HEK293 (cell line): ENCODE measurements around the gene PPM1J.

Experiments used
- CTCF ChIA-PET: fragments of 350-600 bp; formaldehyde crosslinking; extraction: SDS; loops from one replicate; lab custom pipeline; 2021; ENCODE audit warnings: antibody characterized with exemption; lab: Yijun Ruan, JAX
- POLR2A ChIA-PET: fragments of 300-600 bp; formaldehyde crosslinking; extraction: SDS; loops from one replicate; lab custom pipeline; 2020; ENCODE audit warnings: antibody characterized with exemption, inconsistent platforms; lab: Yijun Ruan, JAX
- H3K27ac ChIP-seq: fragments of 200-500 bp; sonication (Bioruptor generic); 2 replicates; pipeline ENCODE4 v1.5.1; 2014; ENCODE audit warnings: low read depth, low read length, control low read depth, inconsistent platforms; ENCODE audit errors: extremely low read depth
- H3K36me3 ChIP-seq, 2 experiments: fragments of 200-500 bp in 1 of 2; sonication (Bioruptor generic) in 1 of 2; 1 replicate in 1 of 2; 2 replicates in 1 of 2; pipeline ENCODE4 v1.5.1; 2014 to 2017; ENCODE audit warnings: inconsistent platforms in 2 of 2, low read length in 2 of 2; ENCODE audit not compliant: control insufficient read depth in 2 of 2, insufficient read depth in 1 of 2
- H3K4me1 ChIP-seq: fragments of 200-500 bp; sonication (Bioruptor generic); 2 replicates; pipeline ENCODE4 v1.5.1; 2014; ENCODE audit warnings: mild to moderate bottlenecking, low read length, inconsistent platforms; ENCODE audit not compliant: control insufficient read depth, insufficient read depth
- H3K4me3 ChIP-seq: 2 replicates; pipeline ENCODE4 v1.5.1; 2011; ENCODE audit warnings: low read depth, mild to moderate bottlenecking, control low read depth, low read length, moderate library complexity
- H3K9me3 ChIP-seq: fragments of 200-500 bp; sonication (Bioruptor generic); 2 replicates; pipeline ENCODE4 v1.5.1; 2014; ENCODE audit warnings: low read depth, low read length, inconsistent platforms; ENCODE audit not compliant: control insufficient read depth, insufficient read depth
- BCL11A ChIP-seq: fragments of 450-650 bp; formaldehyde crosslinking; IDR thresholded peaks from 2 replicates; pipeline ENCODE4 v1.5.1; 2016; ENCODE audit warnings: low read depth, missing biosample characterization, missing genetic modification characterization
- GFI1B ChIP-seq: fragments of 450-650 bp; formaldehyde crosslinking; IDR thresholded peaks from 2 replicates; pipeline ENCODE4 v1.5.1; 2016; ENCODE audit warnings: missing biosample characterization, missing genetic modification characterization
- HOXA7 ChIP-seq: sonication (generic); formaldehyde crosslinking; IDR thresholded peaks from 2 replicates; pipeline ENCODE4 v1.8.1; 2022; ENCODE audit warnings: missing genetic modification reagents, borderline replicate concordance
- HOXD13 ChIP-seq: sonication (generic); formaldehyde crosslinking; IDR thresholded peaks from 2 replicates; pipeline ENCODE4 v1.8.0; 2022; ENCODE audit warnings: missing genetic modification reagents, borderline replicate concordance
- KLF7 ChIP-seq: fragments of 450-650 bp; formaldehyde crosslinking; IDR thresholded peaks from 2 replicates; pipeline ENCODE4 v1.5.1; 2016; ENCODE audit warnings: missing biosample characterization, missing genetic modification characterization, borderline replicate concordance
- MYNN ChIP-seq: fragments of 450-650 bp; formaldehyde crosslinking; IDR thresholded peaks from 2 replicates; pipeline ENCODE4 v1.5.1; 2016; ENCODE audit warnings: missing biosample characterization, missing genetic modification characterization, borderline replicate concordance
- MZF1 ChIP-seq: fragments of 450-650 bp; formaldehyde crosslinking; IDR thresholded peaks from 2 replicates; pipeline ENCODE4 v1.5.1; 2017; ENCODE audit warnings: missing biosample characterization, missing genetic modification characterization, borderline replicate concordance
- SP3 ChIP-seq: fragments of 450-650 bp; formaldehyde crosslinking; IDR thresholded peaks from 2 replicates; pipeline ENCODE4 v1.5.1; 2016; ENCODE audit warnings: missing biosample characterization, missing genetic modification characterization
- SP7 ChIP-seq: fragments of 450-650 bp; formaldehyde crosslinking; IDR thresholded peaks from 2 replicates; pipeline ENCODE4 v1.5.1; 2016; ENCODE audit warnings: missing biosample characterization, missing genetic modification characterization
- YY1 ChIP-seq: fragments of 450-650 bp; formaldehyde crosslinking; IDR thresholded peaks from 2 replicates; pipeline ENCODE4 v1.5.1; 2018; ENCODE audit warnings: missing biosample characterization, missing genetic modification characterization
- ZBTB17 ChIP-seq: fragments of 450-650 bp; formaldehyde crosslinking; IDR thresholded peaks from 2 replicates; pipeline ENCODE4 v1.5.1; 2016; ENCODE audit warnings: missing biosample characterization, missing genetic modification characterization
- ZNF133 ChIP-seq: fragments of 450-650 bp; formaldehyde crosslinking; IDR thresholded peaks from 2 replicates; pipeline ENCODE4 v1.5.1; 2016; ENCODE audit warnings: missing biosample characterization, missing genetic modification characterization
- ZNF146 ChIP-seq: fragments of 450-650 bp; formaldehyde crosslinking; IDR thresholded peaks from 2 replicates; pipeline ENCODE4 v1.5.1; 2016; ENCODE audit warnings: missing biosample characterization, missing genetic modification characterization
- ZNF157 ChIP-seq: fragments of 450-650 bp; formaldehyde crosslinking; IDR thresholded peaks from 2 replicates; pipeline ENCODE4 v1.5.1; 2016; ENCODE audit warnings: missing biosample characterization, missing genetic modification characterization
- ZNF19 ChIP-seq: fragments of 450-650 bp; formaldehyde crosslinking; IDR thresholded peaks from 2 replicates; pipeline ENCODE4; 2016; ENCODE audit warnings: missing biosample characterization, missing genetic modification characterization, low read depth
- ZNF311 ChIP-seq: fragments of 450-650 bp; formaldehyde crosslinking; IDR thresholded peaks from 2 replicates; pipeline ENCODE4 v1.5.1; 2017; ENCODE audit warnings: missing biosample characterization, missing genetic modification characterization, borderline replicate concordance
- ZNF335 ChIP-seq: fragments of 450-650 bp; formaldehyde crosslinking; conservative IDR thresholded peaks from 2 replicates; pipeline ENCODE4 v1.5.1; 2016; ENCODE audit warnings: missing biosample characterization, missing genetic modification characterization
- ZNF510 ChIP-seq: fragments of 450-650 bp; formaldehyde crosslinking; IDR thresholded peaks from 2 replicates; pipeline ENCODE4 v1.5.1; 2018; ENCODE audit warnings: mild to moderate bottlenecking, missing genetic modification characterization, missing biosample characterization; ENCODE audit not compliant: insufficient replicate concordance
- ZNF596 ChIP-seq: fragments of 450-650 bp; IDR thresholded peaks from 2 replicates; pipeline ENCODE4 v1.5.0; 2018; ENCODE audit warnings: missing biosample characterization, mild to moderate bottlenecking, missing genetic modification characterization, moderate library complexity
- ZNF658 ChIP-seq: fragments of 450-650 bp; formaldehyde crosslinking; IDR thresholded peaks from 2 replicates; pipeline ENCODE4; 2016; ENCODE audit warnings: missing biosample characterization, missing genetic modification characterization
- ZNF670 ChIP-seq: fragments of 450-650 bp; formaldehyde crosslinking; IDR thresholded peaks from 2 replicates; pipeline ENCODE4 v1.5.1; 2016; ENCODE audit warnings: missing biosample characterization, missing genetic modification characterization, low read depth
- TF ChIP-seq, protein P1 (sequence below): IDR thresholded peaks from 2 replicates; pipeline ENCODE4 v1.6.1; 2011; ENCODE audit warnings: mild to moderate bottlenecking, low read depth, low read length, borderline replicate concordance
- TF ChIP-seq, protein P2 (sequence below): fragments of 450-650 bp; formaldehyde crosslinking; IDR thresholded peaks from 2 replicates; pipeline ENCODE4 v1.5.1; 2017; ENCODE audit warnings: missing biosample characterization, missing genetic modification characterization
- TF ChIP-seq, protein P3 (sequence below): fragments of 450-650 bp; formaldehyde crosslinking; IDR thresholded peaks from 2 replicates; pipeline ENCODE4 v1.5.1; 2016; ENCODE audit warnings: missing biosample characterization, missing genetic modification characterization
- TF ChIP-seq, protein P4 (sequence below): fragments of 450-650 bp; formaldehyde crosslinking; IDR thresholded peaks from 2 replicates; pipeline ENCODE4 v1.5.1; 2016; ENCODE audit warnings: missing biosample characterization, missing genetic modification characterization
- TF ChIP-seq, protein P5 (sequence below): sonication (generic); formaldehyde crosslinking; IDR thresholded peaks from 2 replicates; pipeline ENCODE4 v1.8.1; 2022; ENCODE audit warnings: mild to moderate bottlenecking, moderate library complexity, missing genetic modification reagents

Gene PPM1J

DNA sequence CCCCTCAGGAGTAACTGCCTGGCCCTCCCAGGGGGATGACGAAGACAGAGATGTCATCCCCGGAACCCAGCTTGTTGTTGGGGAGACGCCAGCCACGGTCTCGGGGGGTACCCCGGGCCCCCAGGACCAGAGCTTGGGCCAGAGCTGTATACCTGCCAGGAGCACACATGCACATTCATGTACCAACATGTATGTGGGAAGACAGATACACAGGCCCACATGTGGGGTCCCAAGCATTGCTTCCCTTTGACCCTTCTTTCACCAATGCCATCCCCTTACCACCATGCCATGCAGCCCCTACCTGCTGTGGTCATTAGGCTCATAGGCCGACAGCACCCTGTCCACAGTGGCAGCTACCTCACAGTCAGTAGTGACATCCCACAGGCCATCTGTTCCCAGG is 5.0 kb downstream of the PPM1J start (continued):
- TF ChIP-seq ZNF133 (tag by site-specific recombination) = no peak

DNA sequence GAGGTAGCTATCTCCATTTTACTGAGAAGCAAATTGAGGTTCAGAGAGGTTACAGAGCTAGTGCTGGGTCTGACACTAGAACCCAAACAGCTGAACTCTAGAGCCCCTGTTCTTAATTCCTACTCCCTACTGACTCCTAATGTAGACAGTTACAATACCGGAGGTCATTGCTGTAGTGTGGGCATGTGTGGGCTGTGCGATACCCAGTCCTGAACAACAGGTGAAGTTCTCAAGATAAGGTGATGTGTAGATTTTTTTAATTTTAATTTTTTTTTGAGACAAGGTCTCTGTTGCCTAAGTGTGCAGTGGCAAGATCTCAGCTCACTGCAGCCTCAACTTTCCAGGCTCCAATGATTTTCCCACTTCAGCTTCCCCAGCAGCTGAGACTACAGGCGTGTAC is 6.6 kb downstream of the PPM1J start:
- peaks cover 0 to 13% of the 10 kb centered on the region in 2 experiments; a peak in 1 of 3 replicates for H3K36me3 ChIP-seq
- no peak overlapping the region for H3K27ac ChIP-seq
- H3K9me3 ChIP-seq = no peaks in the 10 kb centered on the region
- H3K4me1 ChIP-seq = peaks cover 5% of the 10 kb centered on the region
- TF ChIP-seq ZNF335 = no peak
- no peak for TF ChIP-seq ZNF510 (tag by site-specific recombination)
- TF ChIP-seq, protein P1, sequence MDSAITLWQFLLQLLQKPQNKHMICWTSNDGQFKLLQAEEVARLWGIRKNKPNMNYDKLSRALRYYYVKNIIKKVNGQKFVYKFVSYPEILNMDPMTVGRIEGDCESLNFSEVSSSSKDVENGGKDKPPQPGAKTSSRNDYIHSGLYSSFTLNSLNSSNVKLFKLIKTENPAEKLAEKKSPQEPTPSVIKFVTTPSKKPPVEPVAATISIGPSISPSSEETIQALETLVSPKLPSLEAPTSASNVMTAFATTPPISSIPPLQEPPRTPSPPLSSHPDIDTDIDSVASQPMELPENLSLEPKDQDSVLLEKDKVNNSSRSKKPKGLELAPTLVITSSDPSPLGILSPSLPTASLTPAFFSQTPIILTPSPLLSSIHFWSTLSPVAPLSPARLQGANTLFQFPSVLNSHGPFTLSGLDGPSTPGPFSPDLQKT = no peak
- TF ChIP-seq KLF7 (tag by site-specific recombination) = no peak
- TF ChIP-seq ZNF146 = no peak
- TF ChIP-seq, protein P2, sequence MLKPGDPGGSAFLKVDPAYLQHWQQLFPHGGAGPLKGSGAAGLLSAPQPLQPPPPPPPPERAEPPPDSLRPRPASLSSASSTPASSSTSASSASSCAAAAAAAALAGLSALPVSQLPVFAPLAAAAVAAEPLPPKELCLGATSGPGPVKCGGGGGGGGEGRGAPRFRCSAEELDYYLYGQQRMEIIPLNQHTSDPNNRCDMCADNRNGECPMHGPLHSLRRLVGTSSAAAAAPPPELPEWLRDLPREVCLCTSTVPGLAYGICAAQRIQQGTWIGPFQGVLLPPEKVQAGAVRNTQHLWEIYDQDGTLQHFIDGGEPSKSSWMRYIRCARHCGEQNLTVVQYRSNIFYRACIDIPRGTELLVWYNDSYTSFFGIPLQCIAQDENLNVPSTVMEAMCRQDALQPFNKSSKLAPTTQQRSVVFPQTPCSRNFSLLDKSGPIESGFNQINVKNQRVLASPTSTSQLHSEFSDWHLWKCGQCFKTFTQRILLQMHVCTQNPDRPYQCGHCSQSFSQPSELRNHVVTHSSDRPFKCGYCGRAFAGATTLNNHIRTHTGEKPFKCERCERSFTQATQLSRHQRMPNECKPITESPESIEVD (tag by site-specific recombination) = no peak
- TF ChIP-seq, protein P3, sequence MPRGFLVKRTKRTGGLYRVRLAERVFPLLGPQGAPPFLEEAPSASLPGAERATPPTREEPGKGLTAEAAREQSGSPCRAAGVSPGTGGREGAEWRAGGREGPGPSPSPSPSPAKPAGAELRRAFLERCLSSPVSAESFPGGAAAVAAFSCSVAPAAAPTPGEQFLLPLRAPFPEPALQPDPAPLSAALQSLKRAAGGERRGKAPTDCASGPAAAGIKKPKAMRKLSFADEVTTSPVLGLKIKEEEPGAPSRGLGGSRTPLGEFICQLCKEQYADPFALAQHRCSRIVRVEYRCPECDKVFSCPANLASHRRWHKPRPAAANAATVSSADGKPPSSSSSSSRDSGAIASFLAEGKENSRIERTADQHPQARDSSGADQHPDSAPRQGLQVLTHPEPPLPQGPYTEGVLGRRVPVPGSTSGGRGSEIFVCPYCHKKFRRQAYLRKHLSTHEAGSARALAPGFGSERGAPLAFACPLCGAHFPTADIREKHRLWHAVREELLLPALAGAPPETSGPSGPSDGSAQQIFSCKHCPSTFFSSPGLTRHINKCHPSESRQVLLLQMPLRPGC (tag by site-specific recombination) = no peak
- TF ChIP-seq MYNN (tag by site-specific recombination) = no peak
- TF ChIP-seq, protein P4, sequence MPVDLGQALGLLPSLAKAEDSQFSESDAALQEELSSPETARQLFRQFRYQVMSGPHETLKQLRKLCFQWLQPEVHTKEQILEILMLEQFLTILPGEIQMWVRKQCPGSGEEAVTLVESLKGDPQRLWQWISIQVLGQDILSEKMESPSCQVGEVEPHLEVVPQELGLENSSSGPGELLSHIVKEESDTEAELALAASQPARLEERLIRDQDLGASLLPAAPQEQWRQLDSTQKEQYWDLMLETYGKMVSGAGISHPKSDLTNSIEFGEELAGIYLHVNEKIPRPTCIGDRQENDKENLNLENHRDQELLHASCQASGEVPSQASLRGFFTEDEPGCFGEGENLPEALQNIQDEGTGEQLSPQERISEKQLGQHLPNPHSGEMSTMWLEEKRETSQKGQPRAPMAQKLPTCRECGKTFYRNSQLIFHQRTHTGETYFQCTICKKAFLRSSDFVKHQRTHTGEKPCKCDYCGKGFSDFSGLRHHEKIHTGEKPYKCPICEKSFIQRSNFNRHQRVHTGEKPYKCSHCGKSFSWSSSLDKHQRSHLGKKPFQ (tag by site-specific recombination) = no peak
- TF ChIP-seq MZF1 = no peak
- TF ChIP-seq HOXA7 (CRISPR knock-in tag) = no peak
- no peak for TF ChIP-seq ZNF19 (tag by site-specific recombination)
- no peak for TF ChIP-seq YY1 (tag by site-specific recombination)
- ChIA-PET POLR2A (interaction anchor here (0.6 kb wide), 2 partner anchors 104 to 1843 kb away, joined by 3 read pairs; no protein-coding TSS in a partner anchor), CTCF (interaction anchor here (0.5 to 3.0 kb wide), 26 partner anchors 8 to 410 kb away, joined by 3 to 20 read pairs (median 6); partner anchors contain the start of genes CTTNBP2NL, MOV10 and ST7L)
- no peak overlapping the region for H3K4me3 ChIP-seq

DNA sequence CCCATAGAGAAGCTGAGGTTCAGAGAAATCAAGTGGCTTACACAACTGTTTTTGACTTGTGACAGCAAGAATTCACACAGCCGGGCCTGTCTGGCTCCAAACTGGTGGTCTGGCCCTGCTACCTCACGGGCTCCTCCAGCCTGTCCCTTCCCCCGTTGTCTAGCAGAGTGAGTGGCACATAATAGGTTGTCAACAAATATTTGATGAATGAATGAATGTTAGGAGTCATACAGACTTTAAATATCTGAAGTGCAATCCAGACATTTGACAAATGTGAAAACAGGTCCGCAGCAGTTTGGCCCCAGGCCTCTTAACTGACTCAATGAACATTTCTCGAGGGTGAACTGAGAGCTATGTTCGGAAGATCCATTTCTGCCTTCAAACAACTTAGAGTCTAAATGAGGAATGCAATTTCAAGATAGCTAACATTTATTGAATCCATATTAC is 7.1 kb downstream of the PPM1J start:
- H3K4me3 ChIP-seq = no peak overlapping the region
- no peaks in the 10 kb centered on the region for H3K9me3 ChIP-seq
- ChIA-PET POLR2A (interaction anchor here (0.6 to 2.1 kb wide), 3 partner anchors 89 to 1843 kb away, joined by 3 to 7 read pairs (median 3); partner anchors contain the start of genes CAPZA1 and ST7L), CTCF (interaction anchor here (0.5 to 3.0 kb wide), 28 partner anchors 8 to 410 kb away, joined by 3 to 20 read pairs (median 6); partner anchors contain the start of genes CTTNBP2NL, MOV10 and ST7L)
- H3K27ac ChIP-seq = no peak overlapping the region
- H3K36me3 ChIP-seq = peaks cover 0 to 18% of the 10 kb centered on the region in 2 experiments; a peak in 1 of 3 replicates
- peaks cover 5% of the 10 kb centered on the region for H3K4me1 ChIP-seq
- TF ChIP-seq BCL11A = no peak
- no peak for TF ChIP-seq ZBTB17 (tag by site-specific recombination)
- no peak for TF ChIP-seq SP7 (tag by site-specific recombination)
- no peak for TF ChIP-seq ZNF658 (tag by site-specific recombination)
- no peak for TF ChIP-seq SP3 (tag by site-specific recombination)
- TF ChIP-seq HOXD13 (CRISPR knock-in tag) = no peak
- TF ChIP-seq ZNF157 (tag by site-specific recombination) = no peak
- TF ChIP-seq, protein P5, sequence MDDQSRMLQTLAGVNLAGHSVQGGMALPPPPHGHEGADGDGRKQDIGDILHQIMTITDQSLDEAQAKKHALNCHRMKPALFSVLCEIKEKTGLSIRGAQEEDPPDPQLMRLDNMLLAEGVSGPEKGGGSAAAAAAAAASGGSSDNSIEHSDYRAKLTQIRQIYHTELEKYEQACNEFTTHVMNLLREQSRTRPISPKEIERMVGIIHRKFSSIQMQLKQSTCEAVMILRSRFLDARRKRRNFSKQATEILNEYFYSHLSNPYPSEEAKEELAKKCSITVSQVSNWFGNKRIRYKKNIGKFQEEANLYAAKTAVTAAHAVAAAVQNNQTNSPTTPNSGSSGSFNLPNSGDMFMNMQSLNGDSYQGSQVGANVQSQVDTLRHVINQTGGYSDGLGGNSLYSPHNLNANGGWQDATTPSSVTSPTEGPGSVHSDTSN (CRISPR knock-in tag) = no peak
- TF ChIP-seq ZNF670 = no peak
- no peak for TF ChIP-seq ZNF596 (tag by site-specific recombination)
- TF ChIP-seq GFI1B (tag by site-specific recombination) = no peak
- TF ChIP-seq ZNF311 (tag by site-specific recombination) = no peak
